ENCODE results near the gene CCDC97. TPM values are rescaled to one million over a fixed set of nuclear protein-coding genes. Genes with fewer than 3 reads are reported as not detected.
A peak's percentile ranks its signal among the peaks of the same experiment; 100 is the strongest.

Gene CCDC97
- total RNA-seq, 4 donors from 2014 or later, result 12.9 to 21.3 (median 15.0) TPM

DNA sequence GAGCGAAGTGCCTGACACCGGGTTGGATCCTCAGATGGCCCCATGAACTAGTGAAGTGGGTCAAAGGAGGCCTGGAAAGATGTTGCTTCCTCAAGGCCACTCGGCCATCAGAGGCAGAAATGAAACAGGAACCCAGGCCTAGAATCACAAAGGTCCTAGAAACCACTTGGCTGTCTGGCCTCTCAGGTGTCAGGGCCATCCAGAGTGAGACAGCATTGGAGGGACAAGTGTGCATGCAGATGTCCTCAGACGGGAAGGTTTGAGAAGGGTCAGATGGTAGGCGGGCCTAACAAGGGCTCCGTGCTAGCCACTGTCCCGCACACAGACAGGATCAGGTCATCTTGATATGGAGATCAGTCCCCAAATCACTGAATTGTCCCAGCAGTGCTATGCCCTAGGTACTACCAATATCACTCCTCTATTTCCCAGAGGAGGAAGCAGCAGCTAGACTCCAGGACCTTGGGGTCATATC, 14.3 kb downstream of the CCDC97 start:
- WGBS, 2 donors, result 74 to 78% methylated on average over 7 of the region's 7 CpGs
- TF ChIP-seq, protein P1, sequence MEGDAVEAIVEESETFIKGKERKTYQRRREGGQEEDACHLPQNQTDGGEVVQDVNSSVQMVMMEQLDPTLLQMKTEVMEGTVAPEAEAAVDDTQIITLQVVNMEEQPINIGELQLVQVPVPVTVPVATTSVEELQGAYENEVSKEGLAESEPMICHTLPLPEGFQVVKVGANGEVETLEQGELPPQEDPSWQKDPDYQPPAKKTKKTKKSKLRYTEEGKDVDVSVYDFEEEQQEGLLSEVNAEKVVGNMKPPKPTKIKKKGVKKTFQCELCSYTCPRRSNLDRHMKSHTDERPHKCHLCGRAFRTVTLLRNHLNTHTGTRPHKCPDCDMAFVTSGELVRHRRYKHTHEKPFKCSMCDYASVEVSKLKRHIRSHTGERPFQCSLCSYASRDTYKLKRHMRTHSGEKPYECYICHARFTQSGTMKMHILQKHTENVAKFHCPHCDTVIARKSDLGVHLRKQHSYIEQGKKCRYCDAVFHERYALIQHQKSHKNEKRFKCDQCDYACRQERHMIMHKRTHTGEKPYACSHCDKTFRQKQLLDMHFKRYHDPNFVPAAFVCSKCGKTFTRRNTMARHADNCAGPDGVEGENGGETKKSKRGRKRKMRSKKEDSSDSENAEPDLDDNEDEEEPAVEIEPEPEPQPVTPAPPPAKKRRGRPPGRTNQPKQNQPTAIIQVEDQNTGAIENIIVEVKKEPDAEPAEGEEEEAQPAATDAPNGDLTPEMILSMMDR (IDR thresholded peaks at IDR 0.05), result no peak
- no peak for TF ChIP-seq EP300 (IDR thresholded peaks at IDR 0.05)
- H3K27ac ChIP-seq, result peak overlapping the region; percentile 63 to 95 (median 81)
- no peak for DNase-seq (ENCODE audit: low spot score in 2 of 2)
- H3K36me3 ChIP-seq, result peaks cover 0 to 48% (median 11%) of the 10 kb centered on the region in 3 donors
- H3K27me3 ChIP-seq, result no peaks in the 10 kb centered on the region
- peaks cover 0 to 80% (median 62%) of the 10 kb centered on the region in 4 donors for H3K4me1 ChIP-seq
- no peak overlapping the region for H3K4me3 ChIP-seq
- no peaks in the 10 kb centered on the region for H3K9me3 ChIP-seq

DNA sequence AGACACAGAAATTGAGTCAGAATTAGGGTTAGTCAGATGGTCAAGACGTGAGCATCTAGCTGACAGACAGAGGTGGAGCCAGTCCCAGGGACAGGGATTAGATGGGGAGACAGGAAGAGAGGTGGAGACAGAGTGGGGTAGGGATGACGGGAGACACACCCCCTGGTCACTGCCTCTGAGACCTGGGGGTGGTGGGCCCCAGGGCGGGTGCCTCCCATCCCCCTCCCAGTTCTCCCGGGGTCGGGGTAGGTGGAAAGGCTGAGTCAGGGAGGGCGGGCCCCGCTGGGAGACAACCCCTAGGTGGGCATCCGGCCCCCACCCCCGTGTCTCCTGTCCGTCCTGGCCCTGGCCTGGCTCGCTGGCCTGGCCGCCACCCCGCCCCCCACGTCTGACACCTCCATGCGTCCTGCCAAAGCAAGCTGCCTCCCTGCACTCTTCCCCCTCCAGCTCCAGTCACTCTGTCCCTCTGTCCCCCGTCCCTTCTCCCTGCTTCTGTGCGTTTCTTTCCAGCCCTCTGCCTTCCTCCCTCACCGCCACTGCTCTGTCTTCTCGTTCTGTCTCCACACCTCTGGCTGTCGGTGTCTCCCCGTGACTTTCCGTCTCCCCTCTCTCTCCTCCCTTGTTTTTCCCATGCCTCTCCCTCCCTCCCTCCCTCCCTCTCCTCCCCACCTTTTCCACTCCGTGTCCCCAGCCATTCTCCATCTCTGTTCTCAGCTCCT, 15.1 kb downstream of the CCDC97 start:
- peak overlapping the region in 1 of 4 donors; percentile 33 for H3K4me3 ChIP-seq
- DNase-seq (ENCODE audit: low spot score in 2 of 2), result no peak
- TF ChIP-seq POLR2A (IDR thresholded peaks at IDR 0.05), result no peak
- TF ChIP-seq, protein P1 (IDR thresholded peaks at IDR 0.05), result no peak
- no peak for TF ChIP-seq EP300 (IDR thresholded peaks at IDR 0.05)
- H3K27ac ChIP-seq, result peak overlapping the region in 3 of 4 donors; percentile 63 to 95 (median 93)
- H3K36me3 ChIP-seq, result peaks cover 0 to 48% (median 11%) of the 10 kb centered on the region in 3 donors
- WGBS, 2 donors, result 8 to 9% methylated on average over 21 to 23 of the region's 23 CpGs
- H3K9me3 ChIP-seq, result no peaks in the 10 kb centered on the region
- H3K27me3 ChIP-seq, result no peaks in the 10 kb centered on the region
- H3K4me1 ChIP-seq, result peaks cover 0 to 80% (median 62%) of the 10 kb centered on the region in 4 donors

DNA sequence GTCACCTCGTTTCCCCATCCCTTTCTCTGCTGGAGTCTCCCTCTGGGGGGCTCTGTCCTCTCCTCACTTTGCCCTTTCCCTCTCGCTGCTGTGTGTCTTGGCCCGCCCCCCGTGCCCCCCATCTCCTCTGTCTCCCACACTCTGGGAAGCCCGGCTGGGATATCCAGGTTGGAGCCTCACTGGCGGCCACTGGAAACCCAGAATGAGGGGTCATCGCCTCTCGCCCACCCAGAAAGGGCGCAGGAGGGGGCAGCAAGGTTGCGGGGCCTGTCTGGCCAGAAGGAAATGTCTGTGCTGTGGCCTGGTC, 15.6 kb downstream of the CCDC97 start:
- Histone ChIP-seq H3K4me3 (peak overlapping the region in 1 of 4 donors; percentile 33), H3K9me3 (no peaks in the 10 kb centered on the region), H3K27ac (peak overlapping the region in 3 of 4 donors; percentile 63 to 95 (median 93)), H3K27me3 (no peaks in the 10 kb centered on the region), H3K36me3 (peaks cover 0 to 48% (median 6%) of the 10 kb centered on the region in 3 donors), H3K4me1 (peaks cover 0 to 80% (median 62%) of the 10 kb centered on the region in 4 donors)
- no peak for DNase-seq (ENCODE audit: low spot score in 2 of 2)
- 7 to 10% methylated on average over 10 of the region's 10 CpGs for WGBS, 2 donors
- TF ChIP-seq, protein P1 (IDR thresholded peaks at IDR 0.05), result no peak
- TF ChIP-seq EP300 (IDR thresholded peaks at IDR 0.05) (no peak), POLR2A (IDR thresholded peaks at IDR 0.05) (no peak)

DNA sequence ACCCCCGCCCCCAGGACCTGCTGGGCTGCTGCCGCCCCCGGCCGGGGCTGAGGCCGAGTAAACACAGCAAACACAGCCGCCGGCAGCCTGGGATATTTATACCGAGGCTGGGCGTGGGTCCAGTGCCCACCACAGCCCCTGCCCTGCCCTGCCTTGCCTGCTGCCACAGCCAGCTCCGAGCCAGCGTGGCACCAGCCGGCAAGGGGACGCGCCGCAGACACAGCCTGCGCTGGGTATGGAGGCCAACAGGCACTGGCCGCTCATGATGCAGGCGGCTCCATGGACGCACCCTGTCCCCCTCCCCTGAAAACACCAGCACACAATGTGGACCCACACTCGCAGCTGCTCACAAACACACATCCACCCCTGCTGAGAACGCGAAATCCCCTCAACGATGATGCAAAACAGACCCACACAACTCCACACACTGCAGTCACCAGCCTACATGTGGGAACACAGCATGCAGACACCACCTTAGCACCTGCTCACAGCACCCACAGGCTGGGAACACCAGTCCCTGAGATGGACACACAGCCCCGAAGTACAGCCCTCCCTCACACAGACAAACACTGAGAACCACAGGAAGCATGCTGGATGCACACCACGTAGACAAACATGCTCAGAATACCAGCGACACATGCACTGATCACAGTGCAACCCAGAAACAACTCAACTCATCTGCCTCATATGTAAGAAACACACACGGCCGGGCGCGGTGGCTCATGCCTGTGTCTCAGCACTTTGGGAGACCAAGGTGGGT, 16.2 kb downstream of the CCDC97 start:
- DNase-seq (ENCODE audit: low spot score in 2 of 2), result no peak
- H3K9me3 ChIP-seq, result no peaks in the 10 kb centered on the region
- H3K27ac ChIP-seq, result peak overlapping the region in 3 of 4 donors; percentile 63 to 95 (median 93)
- peaks cover 0 to 48% (median under 1%) of the 10 kb centered on the region in 3 donors for H3K36me3 ChIP-seq
- no peaks in the 10 kb centered on the region for H3K27me3 ChIP-seq
- TF ChIP-seq, protein P1 (IDR thresholded peaks at IDR 0.05), result no peak
- TF ChIP-seq POLR2A (IDR thresholded peaks at IDR 0.05), result no peak
- no peak for TF ChIP-seq EP300 (IDR thresholded peaks at IDR 0.05)
- 30 to 31% methylated on average over 14 to 29 of the region's 30 CpGs for WGBS, 2 donors
- peak overlapping the region in 1 of 4 donors; percentile 33 for H3K4me3 ChIP-seq
- peaks cover 0 to 79% (median 61%) of the 10 kb centered on the region in 4 donors for H3K4me1 ChIP-seq

Measured in tibial nerve (tissue), 4 donors.